HCT116 (cell line): Measurements from ENCODE around the gene POLA1.

ENCODE experiments used
- CTCF ChIP-seq, 3 experiments: fragments of 200-600 bp in 1 of 3; sonication (generic) in 1 of 3; IDR thresholded peaks in 2 of 3; conservative IDR thresholded peaks in 1 of 3; 2 replicates each; pipeline ENCODE4 v1.5.1; 2012 to 2017; ENCODE audit warnings: low read depth in 2 of 3, low read length in 2 of 3, antibody characterized with exemption in 1 of 3, borderline replicate concordance in 1 of 3, control low read depth in 1 of 3, mild to moderate bottlenecking in 1 of 3, mixed read lengths in 1 of 3, mixed run types in 1 of 3, moderate library complexity in 1 of 3; ENCODE audit not compliant: insufficient read depth in 1 of 3
- EZH2 ChIP-seq: fragments of 200-600 bp; sonication (generic); IDR thresholded peaks from 2 replicates; pipeline ENCODE4 v1.6.1; 2017; ENCODE audit warnings: antibody characterized with exemption, mixed run types
- JUND ChIP-seq: IDR thresholded peaks from 2 replicates; pipeline ENCODE4 v1.6.1; 2012
- MAX ChIP-seq: IDR thresholded peaks from 2 replicates; pipeline ENCODE4 v1.6.1; 2012
- POLR2A ChIP-seq: IDR thresholded peaks from 2 replicates; pipeline ENCODE4 v1.7.0; 2011; ENCODE audit warnings: borderline replicate concordance; ENCODE audit not compliant: insufficient read depth, insufficient read length; ENCODE audit errors: extremely low read depth
- POLR2AphosphoS5 ChIP-seq: IDR thresholded peaks from 2 replicates; pipeline ENCODE4 v1.6.1; 2011; ENCODE audit warnings: mild to moderate bottlenecking, low read depth, low read length, moderate library complexity
- REST ChIP-seq: IDR thresholded peaks from 2 replicates; pipeline ENCODE4 v1.6.1; 2012; ENCODE audit warnings: low read depth
- SIN3A ChIP-seq: IDR thresholded peaks from 2 replicates; pipeline ENCODE4 v1.6.1; 2012; ENCODE audit warnings: low read depth
- SP1 ChIP-seq: IDR thresholded peaks from 2 replicates; pipeline ENCODE4 v1.6.1; 2012; ENCODE audit warnings: low read depth
- ZFX ChIP-seq: fragments of 450-650 bp; IDR thresholded peaks from 2 replicates; pipeline ENCODE4 v1.6.1; 2017

- TF ChIP-seq SIN3A (no peak), CTCF (IDR thresholded peaks at IDR 0.05 in 2 of 3, conservative IDR thresholded peaks at IDR 0.05 in 1 of 3; ENCODE audit: borderline replicate concordance in 1 of 3, insufficient read depth in 1 of 3, low read depth in 2 of 3, low read length in 2 of 3) (no peak), POLR2AphosphoS5 (no peak), REST (no peak), MAX (no peak), POLR2A (no peak), SP1 (no peak), EZH2 (no peak), JUND (no peak), ZFX (no peak)
Observed at GRCh38 chrX:25002661-25003020, 308.9 kb downstream of the POLA1 start.
